Astrocyte (in vitro differentiated cells and primary cell): ENCODE measurements around the gene DNAH5.
"Not testable (repeated sequence)": the region's sequence is repeated elsewhere in the genome, so short reads cannot be mapped to it uniquely, and the experiment has no call there.

Experiments used
- CTCF ChIP-seq: IDR thresholded peaks from 2 replicates; pipeline ENCODE4 v1.5.1; 2011; ENCODE audit warnings: low read depth, mild to moderate bottlenecking, inconsistent platforms, low read length, moderate library complexity; ENCODE audit not compliant: insufficient read depth
- EZH2 ChIP-seq: IDR thresholded peaks from 2 replicates; pipeline ENCODE4 v1.6.1; 2012; ENCODE audit warnings: mild to moderate bottlenecking, low read length, inconsistent platforms; ENCODE audit not compliant: insufficient read depth

- TF ChIP-seq CTCF, EZH2: not testable (repeated sequence)
Measured at GRCh38 chr5:13798569-13798968, 145.9 kb downstream of the DNAH5 start.
